ENCODE data around the gene CSNK1G1.

CSNK1G1 gene

GRCh38 chr15:64144192-64144564 is 211.8 kb downstream of the CSNK1G1 start:
- no peak for TF ChIP-seq CTCF (IDR thresholded peaks at IDR 0.05; ENCODE audit: low read depth, low read length, missing control alignments)

GRCh38 chr15:64143276-64143675 is 212.7 kb downstream of the CSNK1G1 start:
- Histone ChIP-seq H3K4me3 (ENCODE audit: low read depth, low read length) (no peak overlapping the region), H3K27me3 (replicated peaks) (no peaks in the 10 kb centered on the region), H3K36me3 (replicated peaks) (peaks cover 10% of the 10 kb centered on the region), H3K27ac (no peak overlapping the region)
- DNase-seq = no peak
- no peak for TF ChIP-seq CTCF (IDR thresholded peaks at IDR 0.05; ENCODE audit: low read depth, low read length, missing control alignments)
- in situ Hi-C loops (cut with HindIII; ENCODE audit: low pct_ligation_motif_present, low sequenced_read_pairs) = no loop called here

More at GRCh38 chr15:64144192-64144564, 211.8 kb downstream of the CSNK1G1 start:
- no peak for DNase-seq
- Histone ChIP-seq H3K27ac (no peak overlapping the region), H3K36me3 (replicated peaks) (peaks cover 8% of the 10 kb centered on the region), H3K4me3 (ENCODE audit: low read depth, low read length) (no peak overlapping the region), H3K27me3 (replicated peaks) (no peaks in the 10 kb centered on the region)
- in situ Hi-C loops (cut with HindIII; ENCODE audit: low pct_ligation_motif_present, low sequenced_read_pairs) = no loop called here

- Histone ChIP-seq H3K27ac (no peak overlapping the region), H3K4me3 (ENCODE audit: low read depth, low read length) (no peak overlapping the region), H3K27me3 (replicated peaks) (no peaks in the 10 kb centered on the region), H3K36me3 (replicated peaks) (peaks cover 22% of the 10 kb centered on the region)
- in situ Hi-C loops (cut with HindIII; ENCODE audit: low pct_ligation_motif_present, low sequenced_read_pairs) = no loop called here
- TF ChIP-seq CTCF (IDR thresholded peaks at IDR 0.05; ENCODE audit: low read depth, low read length, missing control alignments) = no peak
- DNase-seq = no peak
These were observed 214.0 kb downstream of the CSNK1G1 start for GRCh38 chr15:64141798-64142512.

- no peak for DNase-seq
- in situ Hi-C loops (cut with HindIII; ENCODE audit: low pct_ligation_motif_present, low sequenced_read_pairs) = no loop called here
- H3K27ac ChIP-seq = no peak overlapping the region
- no peaks in the 10 kb centered on the region for H3K27me3 ChIP-seq (replicated peaks)
- no peak overlapping the region for H3K4me3 ChIP-seq (ENCODE audit: low read depth, low read length)
- H3K36me3 ChIP-seq (replicated peaks) = peaks cover 54% of the 10 kb centered on the region
- TF ChIP-seq CTCF (IDR thresholded peaks at IDR 0.05; ENCODE audit: low read depth, low read length, missing control alignments) = no peak
These were observed 217.5 kb downstream of the CSNK1G1 start for GRCh38 chr15:64138331-64138941.

GRCh38 chr15:64137226-64137833 is 218.6 kb downstream of the CSNK1G1 start:
- TF ChIP-seq CTCF (IDR thresholded peaks at IDR 0.05; ENCODE audit: low read depth, low read length, missing control alignments) = peak; percentile 8
- DNase-seq = no peak
- Histone ChIP-seq H3K36me3 (replicated peaks) (peaks cover 64% of the 10 kb centered on the region), H3K4me3 (ENCODE audit: low read depth, low read length) (no peak overlapping the region), H3K27me3 (replicated peaks) (no peaks in the 10 kb centered on the region), H3K27ac (no peak overlapping the region)
- in situ Hi-C loops (cut with HindIII; ENCODE audit: low pct_ligation_motif_present, low sequenced_read_pairs) = no loop called here
